AG10803 (cell line): ENCODE results near the gene PLXND1.

Experiments
- DNase-seq: peaks from one replicate; pipeline ENCODE4 v3.0.0; 2010; ENCODE audit warnings: low read depth
- H3K4me3 ChIP-seq: 2 replicates; pipeline ENCODE4 v1.5.1; 2011; ENCODE audit warnings: mild to moderate bottlenecking, low read length, control low read depth
- CTCF ChIP-seq: conservative IDR thresholded peaks from 2 replicates; pipeline ENCODE4 v1.5.1; 2011; ENCODE audit warnings: mild to moderate bottlenecking, low read length, control low read depth, inconsistent platforms

The PLXND1 gene

GRCh38 chr3:129603561-129603942 lies 2.9 kb downstream of the PLXND1 start:
- peak overlapping the region; percentile 82 for H3K4me3 ChIP-seq
- TF ChIP-seq CTCF = no peak
- DNase-seq = no peak

DNA sequence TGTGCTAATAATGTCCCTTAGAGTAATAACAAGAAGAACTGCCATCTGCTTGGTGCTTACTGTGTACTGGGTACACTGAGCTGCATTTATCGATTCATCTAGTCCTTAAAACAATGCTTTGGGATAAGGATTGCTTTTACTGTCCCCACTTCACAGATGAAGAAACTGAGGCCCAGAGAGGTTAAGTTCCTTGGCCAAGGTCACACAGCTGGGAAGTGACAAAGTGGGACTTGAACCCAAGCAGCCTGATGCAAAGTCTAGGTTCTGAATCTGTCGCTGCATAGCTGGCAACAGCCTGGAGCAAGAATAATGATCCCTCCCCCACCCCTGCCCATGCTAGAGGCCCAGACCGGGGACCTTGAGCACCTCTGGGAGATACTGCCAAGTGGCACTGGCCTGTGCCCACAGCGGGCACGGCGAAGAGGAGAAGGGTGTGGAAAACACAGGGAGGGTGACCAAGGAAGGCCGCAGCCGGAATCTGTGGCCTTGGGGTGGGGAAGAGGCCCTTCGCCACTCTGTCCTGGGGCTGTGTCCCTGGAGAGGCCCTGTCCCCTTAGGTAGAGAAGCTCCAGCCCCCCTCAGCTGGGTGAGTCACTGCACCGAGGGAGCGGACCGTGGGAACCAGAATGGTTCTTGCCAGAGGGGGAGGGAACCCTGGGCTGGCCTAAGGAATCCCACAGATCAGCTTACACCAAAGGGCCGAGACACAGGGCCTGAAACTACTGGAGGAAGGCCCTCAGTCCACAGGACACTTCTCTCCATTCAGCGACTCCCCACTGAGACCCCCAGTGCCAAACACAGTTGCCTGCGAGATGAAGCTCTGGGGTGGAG lies 3.5 kb downstream of the PLXND1 start:
- no peak for TF ChIP-seq CTCF
- DNase-seq = peak; percentile 94
- peak overlapping the region; percentile 82 for H3K4me3 ChIP-seq

DNA sequence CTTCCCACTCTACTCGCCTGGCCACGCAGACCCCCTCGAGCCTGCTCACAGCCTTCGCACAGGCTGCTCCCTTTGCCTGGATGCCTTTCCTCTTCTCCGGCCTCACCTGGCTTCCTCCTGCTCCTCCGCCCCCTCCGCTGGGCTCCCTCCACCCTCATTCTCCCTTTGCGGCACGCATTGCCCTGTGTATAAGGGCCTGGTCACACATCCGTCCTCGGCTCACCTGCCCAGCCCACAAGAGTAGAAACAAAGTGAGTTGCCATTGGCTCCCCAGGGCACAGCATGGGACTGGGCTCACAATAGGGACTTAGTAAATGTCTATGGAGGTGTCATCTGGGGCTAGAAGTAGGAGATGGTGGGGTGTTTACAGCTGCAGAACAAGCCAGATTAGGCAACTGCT lies 4.2 kb downstream of the PLXND1 start:
- no peak for TF ChIP-seq CTCF
- DNase-seq = no peak
- no peak overlapping the region for H3K4me3 ChIP-seq

DNA sequence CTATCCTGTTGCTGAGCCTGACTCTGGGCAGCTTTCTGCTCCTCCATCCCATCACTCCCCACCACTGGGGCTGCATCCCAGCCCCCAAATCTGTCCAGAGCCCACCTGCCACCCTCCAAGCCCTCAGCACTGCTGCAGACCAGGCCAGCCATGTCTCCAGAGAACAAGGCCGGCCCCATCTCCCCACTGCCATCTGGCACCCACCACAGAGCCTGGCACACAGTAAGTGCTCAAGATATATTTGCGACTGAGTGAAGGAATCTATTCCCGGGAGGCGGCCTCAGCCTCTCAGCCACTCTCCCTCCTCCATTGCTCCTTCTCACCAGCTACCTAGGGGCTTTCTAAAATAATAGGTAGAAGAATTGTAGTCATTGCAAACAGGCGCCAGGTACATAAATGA lies 4.8 kb downstream of the PLXND1 start:
- no peak for DNase-seq
- no peak overlapping the region for H3K4me3 ChIP-seq
- no peak for TF ChIP-seq CTCF

DNA sequence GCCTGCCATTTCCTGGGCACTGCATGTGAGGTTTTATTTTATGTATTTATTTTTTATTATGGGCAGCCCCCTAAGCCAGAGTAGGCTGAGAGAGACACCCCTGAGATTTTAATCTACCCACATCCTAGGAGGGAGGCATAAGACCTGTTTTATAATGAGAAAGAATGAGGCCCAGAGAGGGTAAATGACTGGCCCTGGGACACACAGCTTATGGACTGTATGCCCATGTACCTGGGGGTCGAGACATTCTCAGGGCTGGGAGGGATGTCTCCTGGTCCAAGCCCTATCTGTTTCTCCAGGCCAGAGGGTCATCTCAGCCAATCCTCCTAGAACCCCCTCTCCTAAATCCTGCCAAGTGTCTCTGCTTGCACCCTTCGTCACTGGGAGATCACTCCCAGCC lies 6.1 kb downstream of the PLXND1 start:
- no peak for TF ChIP-seq CTCF
- H3K4me3 ChIP-seq = no peak overlapping the region
- no peak for DNase-seq

- peak; percentile 74 for DNase-seq
- H3K4me3 ChIP-seq = no peak overlapping the region
- TF ChIP-seq CTCF = no peak
Measured at GRCh38 chr3:129599607-129600006, 6.9 kb downstream of the PLXND1 start.

DNA sequence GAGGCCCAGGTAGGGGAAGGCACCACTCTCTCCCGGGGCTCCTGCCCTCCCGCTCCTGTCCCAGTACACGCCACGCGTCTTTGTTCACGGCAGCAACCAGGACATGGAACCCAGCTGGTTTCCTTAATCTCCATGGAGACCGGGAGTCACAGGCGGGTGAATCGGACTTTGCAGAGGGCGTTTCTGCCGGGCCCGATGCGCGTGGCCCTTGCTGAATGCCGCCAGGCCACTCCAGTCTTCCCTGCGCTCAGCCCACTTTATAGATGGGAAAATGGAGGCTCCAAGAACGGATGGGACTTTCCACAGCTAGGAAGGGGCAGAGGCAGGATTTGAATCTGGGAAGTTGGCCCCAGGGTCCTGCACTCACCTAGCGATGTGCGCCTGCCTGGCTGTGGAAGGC lies 7.4 kb downstream of the PLXND1 start:
- H3K4me3 ChIP-seq = no peak overlapping the region
- no peak for TF ChIP-seq CTCF
- no peak for DNase-seq
